22Rv1 (cell line): ENCODE results near the gene ST3GAL6.

Source experiments
- ZFX ChIP-seq: fragments of 450-650 bp; IDR thresholded peaks from 2 replicates; pipeline ENCODE4 v1.6.1; 2017; ENCODE audit warnings: antibody characterized with exemption, borderline replicate concordance
- TF ChIP-seq, protein P1 (sequence below): fragments of 450-650 bp; IDR thresholded peaks from 2 replicates; pipeline ENCODE4 v1.5.1; 2017; ENCODE audit warnings: mild to moderate bottlenecking

DNA sequence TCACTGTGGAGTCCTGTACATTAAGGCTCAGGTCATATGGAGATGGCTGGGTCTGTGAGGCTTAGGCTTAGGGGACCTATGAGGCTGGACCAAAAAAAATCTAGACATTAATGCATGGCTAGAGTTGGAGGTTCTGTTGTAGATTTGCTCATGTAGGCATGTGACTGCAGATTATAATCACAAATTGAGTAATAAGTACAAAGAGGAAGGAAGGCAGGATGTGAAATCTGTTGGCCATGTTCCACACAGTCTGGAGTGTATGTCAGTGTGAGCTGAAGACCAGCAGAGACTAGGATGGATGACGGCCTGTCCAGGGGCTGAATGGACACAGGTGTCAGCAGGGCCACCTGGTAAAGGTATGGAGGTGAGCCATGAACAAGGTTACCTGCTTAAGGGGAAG is at the start of gene ST3GAL6:
- TF ChIP-seq, protein P1, sequence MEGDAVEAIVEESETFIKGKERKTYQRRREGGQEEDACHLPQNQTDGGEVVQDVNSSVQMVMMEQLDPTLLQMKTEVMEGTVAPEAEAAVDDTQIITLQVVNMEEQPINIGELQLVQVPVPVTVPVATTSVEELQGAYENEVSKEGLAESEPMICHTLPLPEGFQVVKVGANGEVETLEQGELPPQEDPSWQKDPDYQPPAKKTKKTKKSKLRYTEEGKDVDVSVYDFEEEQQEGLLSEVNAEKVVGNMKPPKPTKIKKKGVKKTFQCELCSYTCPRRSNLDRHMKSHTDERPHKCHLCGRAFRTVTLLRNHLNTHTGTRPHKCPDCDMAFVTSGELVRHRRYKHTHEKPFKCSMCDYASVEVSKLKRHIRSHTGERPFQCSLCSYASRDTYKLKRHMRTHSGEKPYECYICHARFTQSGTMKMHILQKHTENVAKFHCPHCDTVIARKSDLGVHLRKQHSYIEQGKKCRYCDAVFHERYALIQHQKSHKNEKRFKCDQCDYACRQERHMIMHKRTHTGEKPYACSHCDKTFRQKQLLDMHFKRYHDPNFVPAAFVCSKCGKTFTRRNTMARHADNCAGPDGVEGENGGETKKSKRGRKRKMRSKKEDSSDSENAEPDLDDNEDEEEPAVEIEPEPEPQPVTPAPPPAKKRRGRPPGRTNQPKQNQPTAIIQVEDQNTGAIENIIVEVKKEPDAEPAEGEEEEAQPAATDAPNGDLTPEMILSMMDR: no peak
- no peak for TF ChIP-seq ZFX
